GM23338 (cell line): Measurements from ENCODE around the gene STK38. TPM values are rescaled to one million over a fixed set of nuclear protein-coding genes. Genes with fewer than 3 reads are reported as not detected.

Experiments used
- CREB1 ChIP-seq: fragments of 250-450 bp; sonication (Bioruptor Pico); IDR thresholded peaks from 2 replicates; pipeline ENCODE4 v1.5.0; 2020; ENCODE audit warnings: low read depth, mild to moderate bottlenecking, moderate library complexity
- ETS1 ChIP-seq: IDR thresholded peaks from 2 replicates; pipeline ENCODE4 v1.6.1; 2016; ENCODE audit warnings: antibody characterized with exemption
- EZH2phosphoT487 ChIP-seq: fragments of 200-600 bp; sonication (generic); IDR thresholded peaks from one replicate; pipeline ENCODE4 v1.8.1; 2018; ENCODE audit warnings: antibody characterized with exemption; ENCODE audit not compliant: unreplicated experiment
- JUNB ChIP-seq: IDR thresholded peaks from one replicate; pipeline ENCODE4 v1.6.1; 2016; ENCODE audit warnings: antibody characterized with exemption; ENCODE audit not compliant: unreplicated experiment
- NANOG ChIP-seq: IDR thresholded peaks from 2 replicates; pipeline ENCODE4 v1.6.1; 2016; ENCODE audit warnings: antibody characterized with exemption, borderline replicate concordance
- POLR2AphosphoS5 ChIP-seq: IDR thresholded peaks from 2 replicates; pipeline ENCODE4 v1.6.1; 2016; ENCODE audit warnings: antibody characterized with exemption, low read depth
- REST ChIP-seq: IDR thresholded peaks from one replicate; pipeline ENCODE4 v1.6.1; 2018; ENCODE audit warnings: antibody characterized with exemption; ENCODE audit not compliant: unreplicated experiment
- STAT1 ChIP-seq: IDR thresholded peaks from one replicate; pipeline ENCODE4 v1.6.1; 2016; ENCODE audit warnings: antibody characterized with exemption; ENCODE audit not compliant: unreplicated experiment
- ZNF114 ChIP-seq: fragments of 250-450 bp; sonication (Bioruptor Pico); IDR thresholded peaks from 2 replicates; pipeline ENCODE4 v1.5.0; 2020; ENCODE audit warnings: mild to moderate bottlenecking, moderate library complexity
- ZNF331 ChIP-seq: fragments of 250-450 bp; sonication (Bioruptor Pico); IDR thresholded peaks from 2 replicates; pipeline ENCODE4 v1.5.0; 2020; ENCODE audit warnings: low read depth, mild to moderate bottlenecking, moderate library complexity
- ZNF462 ChIP-seq: fragments of 250-450 bp; sonication (Bioruptor Pico); IDR thresholded peaks from 2 replicates; pipeline ENCODE4 v1.5.0; 2020; ENCODE audit warnings: mild to moderate bottlenecking, moderate library complexity
- polyA plus RNA-seq: library from polyadenylated mRNA; unstranded; fragments of >200 nt; fragmentation: Nextera tagmentation; extraction: Ambion mirVana; gene quantifications from 2 replicates; pipeline ENCODE4 v1.2.1, GENCODE V29; 2016
- total RNA-seq: library from RNA; depleted of rRNA; stranded (reverse); fragments of >200 nt; shearing (Covaris generic); gene quantifications from 2 replicates; pipeline ENCODE4 v1.2.3, GENCODE V29; 2014

The STK38 gene
- total and polyA plus RNA-seq, 2 experiments from 2014 or later = 10.8 to 17.4 TPM

GRCh38 chr6:36548401-36548743 is 1.1 kb upstream of the STK38 start (continued):
- no peak for TF ChIP-seq ZNF462 (CRISPR knock-in tag)
- no peak for TF ChIP-seq ZNF331
- no peak for TF ChIP-seq STAT1
- no peak for TF ChIP-seq ETS1
- no peak for TF ChIP-seq POLR2AphosphoS5
- TF ChIP-seq NANOG = no peak
- no peak for TF ChIP-seq JUNB
- TF ChIP-seq EZH2phosphoT487 = no peak
- no peak for TF ChIP-seq ZNF114 (CRISPR knock-in tag)
- no peak for TF ChIP-seq CREB1 (CRISPR knock-in tag)
- no peak for TF ChIP-seq REST
